IMR-90 (cell line): Measurements from ENCODE around the gene NPS. TPM values are rescaled to one million over a fixed set of nuclear protein-coding genes. Genes with fewer than 3 reads are reported as not detected.

ENCODE experiments used
- ATAC-seq: fragments of 200-7000 bp; cut with Tn5 transposase; 2 replicates; pipeline ENCODE4 v1.9.1; 2020; ENCODE audit warnings: low read depth, mild to moderate bottlenecking, moderate library complexity
- BruUV-seq: library from RNA; stranded (reverse); fragments of 400-500 nt; replicated peaks from 2 replicates; lab custom pipeline; 2021; lab: Mats Ljungman, UMichigan
- CTCF ChIA-PET: fragments of 300-600 bp; formaldehyde crosslinking; extraction: SDS; loops from one replicate; lab custom pipeline; 2021; ENCODE audit warnings: antibody characterized with exemption; lab: Yijun Ruan, JAX
- POLR2A ChIA-PET: fragments of 300-600 bp; sonication (Branson Sonifier 250); formaldehyde crosslinking; loops from one replicate; lab custom pipeline; 2022; ENCODE audit warnings: antibody characterized with exemption; ENCODE audit not compliant: unreplicated experiment; lab: Charles Lee
- DNase-seq: peaks from one replicate; pipeline ENCODE4 v3.0.0; 2013
- H2AFZ ChIP-seq: replicated peaks from 2 replicates; pipeline ENCODE3; 2013; ENCODE audit warnings: low read length, mild to moderate bottlenecking; ENCODE audit not compliant: poor library complexity
- H2AK5ac ChIP-seq: 2 replicates; pipeline ENCODE4 v1.6.1; 2013; ENCODE audit warnings: low read depth, low read length, inconsistent platforms
- H2AK9ac ChIP-seq: replicated peaks from 2 replicates; pipeline ENCODE3; 2013; ENCODE audit warnings: mild to moderate bottlenecking, low read depth, low read length, moderate library complexity; ENCODE audit not compliant: poor library complexity
- H2BK120ac ChIP-seq: 2 replicates; pipeline ENCODE4 v1.6.1; 2013; ENCODE audit warnings: low read depth, low read length, inconsistent platforms
- H2BK15ac ChIP-seq: 3 replicates; pipeline ENCODE4 v1.6.1; 2013; ENCODE audit warnings: low read depth, low read length, inconsistent platforms
- H2BK20ac ChIP-seq: 2 replicates; pipeline ENCODE4 v1.6.1; 2013; ENCODE audit warnings: low read depth, mild to moderate bottlenecking, inconsistent platforms, low read length, moderate library complexity
- H2BK5ac ChIP-seq: 2 replicates; pipeline ENCODE4 v1.6.1; 2013; ENCODE audit warnings: mild to moderate bottlenecking, low read depth, low read length, inconsistent platforms; ENCODE audit not compliant: poor library complexity, severe bottlenecking
- H3K14ac ChIP-seq: replicated peaks from 2 replicates; pipeline ENCODE4 v1.6.1; 2013; ENCODE audit warnings: low read depth, low read length, inconsistent platforms
- H3K18ac ChIP-seq: 2 replicates; pipeline ENCODE4 v1.6.1; 2013; ENCODE audit warnings: low read depth, low read length, control low read depth
- H3K23ac ChIP-seq: 2 replicates; pipeline ENCODE4 v1.6.1; 2013; ENCODE audit warnings: low read depth, low read length, inconsistent platforms
- H3K27ac ChIP-seq: 2 replicates; pipeline ENCODE4 v1.5.1; 2013; ENCODE audit warnings: mild to moderate bottlenecking, control low read depth, low read length; ENCODE audit not compliant: insufficient read depth
- H3K27me3 ChIP-seq: 2 replicates; pipeline ENCODE4 v1.6.1; 2013; ENCODE audit warnings: low read length; ENCODE audit not compliant: control insufficient read depth, insufficient read depth
- H3K36me3 ChIP-seq: 2 replicates; pipeline ENCODE4 v1.6.1; 2013; ENCODE audit warnings: low read length, mixed read lengths; ENCODE audit not compliant: control insufficient read depth, insufficient read depth
- H3K4ac ChIP-seq: 2 replicates; pipeline ENCODE4 v1.6.1; 2013; ENCODE audit warnings: low read depth, low read length, inconsistent platforms
- H3K4me1 ChIP-seq: 2 replicates; pipeline ENCODE4 v1.6.1; 2013; ENCODE audit warnings: low read length, mixed read lengths; ENCODE audit not compliant: control insufficient read depth, insufficient read depth
- H3K4me2 ChIP-seq: 2 replicates; pipeline ENCODE4 v1.6.1; 2013; ENCODE audit warnings: low read depth, mild to moderate bottlenecking, control low read depth, low read length, moderate library complexity
- H3K4me3 ChIP-seq: 2 replicates; pipeline ENCODE4 v1.5.1; 2013; ENCODE audit warnings: low read depth, mild to moderate bottlenecking, control low read depth, low read length, moderate library complexity; ENCODE audit not compliant: insufficient read depth
- H3K56ac ChIP-seq: 2 replicates; pipeline ENCODE4 v1.6.1; 2013; ENCODE audit warnings: low read length, inconsistent platforms; ENCODE audit not compliant: insufficient read depth; ENCODE audit errors: extremely low read depth
- H3K79me1 ChIP-seq, 2 experiments: 2 replicates each; pipeline ENCODE4 v1.6.1; 2013; ENCODE audit warnings: low read length in 2 of 2, inconsistent platforms in 1 of 2, low read depth in 1 of 2
- H3K9ac ChIP-seq: 2 replicates; pipeline ENCODE4 v1.6.1; 2013; ENCODE audit warnings: low read depth, low read length, control low read depth
- H3K9me1 ChIP-seq: 2 replicates; pipeline ENCODE4 v1.6.1; 2013; ENCODE audit warnings: low read length, inconsistent platforms; ENCODE audit not compliant: insufficient read depth
- H3K9me3 ChIP-seq: 2 replicates; pipeline ENCODE4 v1.6.1; 2013; ENCODE audit warnings: low read length; ENCODE audit not compliant: control insufficient read depth, insufficient read depth
- H4K20me1 ChIP-seq: 2 replicates; pipeline ENCODE4 v1.6.1; 2013; ENCODE audit warnings: low read length, inconsistent platforms; ENCODE audit not compliant: insufficient read depth
- H4K5ac ChIP-seq: 2 replicates; pipeline ENCODE4 v1.6.1; 2013; ENCODE audit warnings: mild to moderate bottlenecking, low read depth, low read length, control low read depth
- H4K8ac ChIP-seq, 2 experiments: 2 replicates each; pipeline ENCODE4 v1.6.1; 2013; ENCODE audit warnings: low read depth in 2 of 2, low read length in 2 of 2, control low read depth in 1 of 2, inconsistent platforms in 1 of 2
- H4K91ac ChIP-seq: 2 replicates; pipeline ENCODE4 v1.6.1; 2013; ENCODE audit warnings: low read depth, low read length, inconsistent platforms; ENCODE audit not compliant: insufficient read depth
- BHLHE40 ChIP-seq: fragments of 150-350 bp; IDR thresholded peaks from 2 replicates; pipeline ENCODE4 v1.6.1; 2016; ENCODE audit warnings: mild to moderate bottlenecking, low read depth, low read length
- CEBPB ChIP-seq: IDR thresholded peaks from 2 replicates; pipeline ENCODE4 v1.6.1; 2012; ENCODE audit warnings: low read depth, low read length, improper control_type of control experiment
- CHD1 ChIP-seq: IDR thresholded peaks from 2 replicates; pipeline ENCODE4 v1.6.1; 2012; ENCODE audit warnings: low read depth, low read length, improper control_type of control experiment
- ELK1 ChIP-seq: fragments of 150-350 bp; IDR thresholded peaks from 2 replicates; pipeline ENCODE4 v1.6.1; 2016; ENCODE audit warnings: low read depth, mild to moderate bottlenecking, low read length, moderate library complexity, borderline replicate concordance
- MAFK ChIP-seq: IDR thresholded peaks from 2 replicates; pipeline ENCODE4 v1.6.1; 2012; ENCODE audit warnings: low read depth, low read length, improper control_type of control experiment
- MAZ ChIP-seq: IDR thresholded peaks from 2 replicates; pipeline ENCODE4 v1.6.1; 2012; ENCODE audit warnings: low read depth, mild to moderate bottlenecking, low read length, improper control_type of control experiment, moderate library complexity, borderline replicate concordance
- RFX5 ChIP-seq: IDR thresholded peaks from 2 replicates; pipeline ENCODE4 v1.8.0; 2012; ENCODE audit warnings: low read depth, mild to moderate bottlenecking, low read length, moderate library complexity
- USF2 ChIP-seq: fragments of 150-350 bp; IDR thresholded peaks from 2 replicates; pipeline ENCODE4 v1.6.1; 2017; ENCODE audit warnings: mild to moderate bottlenecking, antibody characterized with exemption, low read length, low read depth
- WGBS, 2 experiments: methylation state at CpG; one replicate each; pipeline versions ENCODE4 v1.1.5 to v1.1.7; 2013; ENCODE audit warnings: missing lambda C conversion rate in 2 of 2; ENCODE audit not compliant: insufficient read length in 1 of 2; ENCODE audit errors: extremely low coverage in 2 of 2; 5-methylcytosine and 5-hydroxymethylcytosine counted together
- dilution Hi-C: fragments of 300-500 bp; cut with HindIII; formaldehyde crosslinking; loops from one replicate; pipeline ENCODE4 v1.14.3; 2018; ENCODE audit warnings: low sequenced_read_pairs; ENCODE audit not compliant: unreplicated experiment
- in situ Hi-C: fragments of 300-500 bp; cut with MboI; formaldehyde crosslinking; loops from 3 replicates; pipeline ENCODE4 v1.14.3; 2019; ENCODE audit warnings: low sequenced_read_pairs, inconsistent platforms, mixed read lengths
- intact Hi-C: fragments of 100-400 bp; cut with micrococcal nuclease; formaldehyde crosslinking; loops from 2 replicates; pipeline ENCODE4 v1.10.0; 2022
- polyA plus RNA-seq, 3 experiments: library from polyadenylated mRNA; depleted of rRNA; stranded (reverse); fragments of >200 nt; gene quantifications; 2 replicates each; pipeline ENCODE4 v1.2.3, GENCODE V29; 2012; ENCODE audit warnings: low replicate concordance in 1 of 3
- total RNA-seq: library from RNA; depleted of rRNA; stranded (reverse); fragments of >200 nt; gene quantifications from 2 replicates; pipeline ENCODE4 v1.2.3, GENCODE V29; 2012

NPS gene
- total and polyA plus RNA-seq, 2 of the 4 experiments (the other 2 are of a cell fraction), result not detected

- Histone ChIP-seq H2AFZ (no peak overlapping the region), H3K4me3 (no peak overlapping the region), H3K14ac (no peak overlapping the region), H3K9me3 (peaks cover 2% of the 10 kb centered on the region; the same call in 1 of the 2 replicates), H2AK5ac (no peak overlapping the region), H3K79me1 (no peaks in the 10 kb centered on the region), H4K5ac (no peak overlapping the region), H4K20me1 (no peaks in the 10 kb centered on the region), H3K4ac (no peak overlapping the region), H3K27me3 (no peaks in the 10 kb centered on the region), H4K91ac (no peak overlapping the region), H3K36me3 (no peaks in the 10 kb centered on the region), H3K27ac (no peak overlapping the region), H3K56ac (no peak overlapping the region), H2BK20ac (no peak overlapping the region), H4K8ac (no peak overlapping the region), H3K18ac (no peak overlapping the region), H2BK5ac (no peak overlapping the region), H3K23ac (no peak overlapping the region), H2BK15ac (no peak overlapping the region), H3K4me2 (no peak overlapping the region), H3K9me1 (no peaks in the 10 kb centered on the region), H2AK9ac (no peak overlapping the region), H2BK120ac (no peak overlapping the region), H3K4me1 (no peaks in the 10 kb centered on the region), H3K9ac (no peak overlapping the region)
- DNase-seq (no peak), ATAC-seq (no peak)
- ChIA-PET POLR2A (no interaction called here), CTCF (interaction anchor here (0.5 kb wide), 1 partner anchor 223 kb away, joined by 3 read pairs; no protein-coding TSS in a partner anchor)
- dilution Hi-C loops, result no loop called here
- TF ChIP-seq ELK1, result no peak
- no peak for TF ChIP-seq MAFK
- no peak for TF ChIP-seq CEBPB
- no peak for TF ChIP-seq RFX5
- no peak for TF ChIP-seq MAZ
- TF ChIP-seq BHLHE40, result no peak
- TF ChIP-seq USF2, result no peak
- no peak for TF ChIP-seq CHD1
- intact Hi-C loops, result no loop called here
- BruUV-seq, result no TSS peak
- in situ Hi-C loops, result no loop called here
- WGBS, 2 experiments, result 30% methylated on average over 2 of the region's 6 CpGs; no CpG with 5 or more reads in 1 of the 2 experiments
These were observed 25.6 kb upstream of the NPS start for GRCh38 chr10:127523476-127523875.
